HCEC 1CT (cell line): ENCODE data around the gene SCYL1.
A peak's percentile ranks its signal among the peaks of the same experiment; 100 is the strongest.
"Not testable (repeated sequence)": the region's sequence is repeated elsewhere in the genome, so short reads cannot be mapped to it uniquely, and the experiment has no call there.

Experiments used
- DNase-seq: peaks from one replicate; pipeline ENCODE4 v3.0.0-alpha.2; 2017

The SCYL1 gene

DNA sequence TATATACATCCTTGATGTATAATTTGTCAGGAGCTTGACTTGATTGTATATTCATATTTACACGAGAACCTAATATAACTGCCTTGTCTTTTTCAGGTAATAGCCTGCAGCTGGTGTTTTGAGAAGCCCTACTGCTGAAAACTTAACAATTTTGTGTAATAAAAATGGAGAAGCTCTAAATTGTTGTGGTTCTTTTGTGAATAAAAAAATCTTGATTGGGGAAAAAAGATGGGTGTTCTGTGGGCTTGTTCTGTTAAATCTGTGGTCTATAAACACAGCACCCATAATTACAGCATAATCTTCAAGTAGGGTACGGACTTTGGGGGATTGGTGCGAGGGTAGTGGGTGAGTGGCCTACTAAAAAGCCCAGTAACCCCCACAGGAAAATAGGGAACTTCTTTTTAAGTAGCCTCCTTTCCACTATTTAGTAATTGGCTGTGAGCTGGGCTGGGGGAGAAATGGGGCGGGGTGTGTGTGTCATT is 18.6 kb upstream of the SCYL1 start:
- peak; percentile 57 for DNase-seq

DNA sequence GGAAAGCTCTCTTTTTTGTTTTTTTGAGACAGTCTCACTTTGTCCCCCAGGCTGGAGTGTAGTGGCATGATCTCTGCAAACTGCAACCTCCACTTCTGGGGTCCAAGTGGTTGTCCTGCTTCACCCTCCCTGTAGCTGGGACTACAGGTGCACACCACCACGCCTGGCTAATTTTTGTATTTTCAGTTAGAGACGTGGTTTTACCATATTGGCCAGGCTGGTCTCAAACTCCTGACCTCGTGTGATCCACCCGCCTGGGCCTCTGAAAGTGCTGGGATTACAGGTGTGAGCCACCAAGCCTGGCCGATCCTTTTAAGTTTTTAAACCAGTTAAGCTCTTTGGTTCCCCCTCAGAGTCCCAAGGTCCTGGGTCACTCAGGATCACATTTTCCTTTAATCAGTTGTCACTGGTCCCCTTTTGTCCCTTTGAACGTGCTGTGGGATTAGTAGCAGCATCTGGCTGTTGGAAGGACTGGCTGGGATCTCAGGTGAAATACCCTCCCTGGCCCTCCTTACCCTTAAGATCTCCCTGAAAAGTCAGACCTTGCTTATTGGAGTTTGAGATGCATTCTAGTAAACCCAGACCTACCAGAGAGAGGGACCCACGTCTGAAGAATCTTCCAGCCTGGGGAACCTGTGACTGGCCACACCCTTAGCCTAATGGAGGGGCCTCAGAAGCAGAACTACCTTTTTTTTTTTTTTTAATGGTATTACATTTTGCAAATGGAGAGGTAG is 17.9 kb upstream of the SCYL1 start:
- peak; percentile 92 for DNase-seq

DNA sequence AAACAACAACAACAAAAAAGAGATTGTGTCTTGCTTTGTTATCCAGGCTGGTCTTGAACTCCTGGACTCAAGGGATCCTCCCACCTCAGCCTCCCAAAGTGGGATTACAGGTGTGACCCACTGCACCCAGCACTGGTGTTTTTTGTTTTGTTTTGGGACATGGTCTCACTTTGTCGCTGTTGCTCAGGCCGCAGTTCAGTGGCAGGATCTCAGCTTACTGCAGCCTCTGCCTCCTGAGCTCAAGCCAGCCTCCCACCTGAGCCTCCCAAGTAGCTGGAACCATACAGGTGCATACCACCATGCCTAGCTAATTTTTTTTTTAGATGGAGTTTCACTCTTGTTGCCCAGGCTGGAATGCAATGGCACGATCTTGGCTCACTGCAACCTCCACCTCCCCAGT is 12.6 kb upstream of the SCYL1 start:
- not testable (repeated sequence) for DNase-seq

DNA sequence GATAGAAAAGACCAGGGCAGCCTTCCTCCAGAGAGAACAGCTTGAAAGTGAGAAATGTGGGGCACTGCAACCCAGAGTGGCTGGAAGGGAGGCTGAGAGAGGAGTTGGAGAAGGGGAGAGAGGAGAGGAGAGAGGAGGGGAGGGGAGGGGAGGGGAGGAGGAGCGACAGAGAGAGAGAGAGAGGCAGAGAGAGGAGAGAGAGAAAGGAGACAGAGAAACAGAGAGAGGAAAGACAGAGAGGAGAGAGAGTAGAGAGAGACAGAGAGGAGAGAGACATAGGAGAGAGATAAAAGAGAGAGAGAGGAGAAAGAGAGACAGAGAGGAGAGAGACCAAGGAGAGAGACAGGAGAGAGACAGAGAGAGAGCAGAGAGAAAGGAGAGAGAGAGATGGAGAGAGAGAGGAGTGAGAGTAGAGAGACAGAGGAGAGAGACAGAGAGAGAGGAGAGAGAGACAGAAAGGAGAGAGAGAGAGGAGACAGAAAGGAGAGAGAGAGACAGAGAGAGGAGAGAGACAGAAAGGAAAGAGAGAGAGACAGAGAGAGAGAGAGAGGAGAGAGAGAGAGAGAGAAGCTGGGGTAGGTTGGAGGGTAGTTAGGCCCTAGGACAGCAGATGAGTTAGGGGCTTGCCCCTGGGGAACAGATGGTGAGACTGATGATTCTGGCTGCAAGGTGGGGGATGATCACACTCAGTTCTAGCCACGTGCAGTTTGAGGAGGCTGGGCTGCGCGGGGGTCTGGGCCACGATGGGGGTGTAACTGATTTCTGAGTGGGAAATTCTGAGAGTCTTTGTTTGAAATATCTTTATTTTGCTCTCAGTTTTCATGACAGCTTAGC is 8.5 kb upstream of the SCYL1 start:
- no peak for DNase-seq

DNA sequence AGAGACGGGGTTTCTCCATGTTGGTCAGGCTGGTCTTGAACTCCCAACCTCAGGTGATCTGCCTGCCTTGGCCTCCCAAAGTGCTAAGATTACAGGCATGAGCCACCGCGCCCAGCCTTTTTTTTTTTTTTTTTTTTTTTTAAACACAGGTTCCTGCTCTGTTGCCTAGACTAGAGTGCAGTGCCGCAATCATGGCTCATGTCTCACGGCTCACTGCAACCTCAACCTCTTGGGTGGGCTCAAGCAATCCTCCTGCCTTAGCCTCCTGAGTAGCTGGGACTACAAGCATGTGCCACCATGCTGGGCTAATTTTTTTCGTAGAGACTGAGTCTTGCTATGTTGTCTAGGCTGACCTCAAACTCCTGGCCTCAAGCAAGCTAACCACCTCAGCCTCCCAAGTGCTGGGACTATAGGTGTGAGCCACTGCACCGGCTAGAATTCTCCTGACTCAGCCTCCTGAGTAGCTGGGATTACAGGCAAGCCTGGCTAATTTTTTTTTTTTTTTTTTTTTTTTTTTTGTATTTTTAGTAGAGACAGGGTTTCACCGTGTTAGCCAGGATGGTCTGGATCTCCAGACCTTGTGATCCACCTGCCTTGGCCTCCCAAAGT is 5.8 kb upstream of the SCYL1 start:
- DNase-seq: not testable (repeated sequence)

DNA sequence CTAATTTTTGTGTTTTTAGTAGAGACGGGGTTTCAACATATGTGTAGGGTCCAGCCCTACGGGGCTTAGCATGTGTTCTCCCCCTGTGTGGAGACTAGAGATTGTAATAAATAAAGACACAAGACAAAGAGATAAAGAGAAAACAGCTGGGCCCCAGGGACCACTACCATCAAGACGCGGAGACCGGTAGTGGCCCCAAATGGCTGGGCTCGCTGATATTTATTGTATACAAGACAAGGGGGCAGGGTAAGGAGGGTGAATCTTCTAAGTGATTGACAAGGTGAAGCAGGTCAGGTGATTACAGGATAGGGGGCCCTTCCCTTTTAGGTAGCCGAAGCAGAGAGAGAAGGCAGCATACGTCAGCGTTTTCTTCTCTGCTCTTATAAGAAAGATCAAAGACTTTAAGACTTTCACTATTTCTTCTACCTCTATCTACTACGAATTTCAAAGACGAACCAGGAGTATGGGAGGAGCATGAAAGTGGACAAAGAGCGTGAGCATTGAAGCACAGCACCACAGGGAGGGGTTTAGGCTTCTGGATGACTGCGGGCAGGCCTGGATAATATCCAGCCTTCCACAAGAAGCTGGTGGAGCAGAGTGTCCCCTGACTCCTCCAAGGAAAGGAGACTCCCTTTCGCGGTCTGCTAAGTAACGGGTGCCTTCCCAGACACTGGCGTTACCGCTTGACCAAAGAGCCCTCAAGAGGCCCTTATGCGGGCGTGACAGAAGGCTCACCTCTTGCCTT is 2.9 kb upstream of the SCYL1 start:
- DNase-seq: not testable (repeated sequence)

DNA sequence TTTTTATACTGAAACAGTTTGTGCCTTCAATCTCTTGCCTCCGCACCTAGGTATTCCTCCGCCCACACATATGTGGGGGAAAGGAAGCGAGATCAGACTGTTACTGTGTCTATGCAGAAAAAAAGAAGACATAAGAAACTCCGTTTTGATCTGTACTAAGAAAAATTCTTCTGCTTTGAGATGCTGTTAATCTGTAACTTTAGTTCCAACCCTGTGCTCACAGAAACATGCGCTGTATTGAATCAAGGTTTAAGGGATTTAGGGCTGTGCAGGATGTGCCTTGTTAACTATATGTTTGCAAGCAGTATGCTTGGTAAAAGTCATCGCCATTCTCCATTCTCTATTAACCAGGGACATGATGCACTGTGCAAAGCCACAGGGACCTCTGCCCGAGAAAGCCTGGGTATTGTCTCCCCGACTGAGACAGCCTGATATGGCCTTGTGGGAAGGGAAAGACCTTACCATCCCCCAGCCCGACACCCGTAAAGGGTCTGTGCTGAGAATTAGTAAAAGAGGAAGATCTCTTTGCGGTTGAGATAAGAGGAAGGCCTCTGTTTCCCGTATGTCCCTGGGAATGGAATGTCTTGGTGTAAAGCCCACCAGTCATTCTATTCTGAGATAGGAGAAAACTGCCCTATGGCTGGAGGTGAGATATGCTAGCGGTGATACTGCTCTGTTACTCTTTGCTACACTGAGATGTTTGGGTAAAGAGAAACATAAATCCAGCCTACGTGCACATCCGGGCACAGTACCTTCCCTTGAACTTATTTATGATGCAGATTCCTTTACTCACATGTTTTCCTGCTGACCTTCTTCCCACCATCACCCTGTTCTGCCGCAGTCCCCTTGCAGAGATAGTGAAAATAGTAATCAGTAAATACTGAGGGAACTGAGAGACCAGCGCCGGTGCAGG is 1.9 kb upstream of the SCYL1 start:
- DNase-seq: not testable (repeated sequence)

DNA sequence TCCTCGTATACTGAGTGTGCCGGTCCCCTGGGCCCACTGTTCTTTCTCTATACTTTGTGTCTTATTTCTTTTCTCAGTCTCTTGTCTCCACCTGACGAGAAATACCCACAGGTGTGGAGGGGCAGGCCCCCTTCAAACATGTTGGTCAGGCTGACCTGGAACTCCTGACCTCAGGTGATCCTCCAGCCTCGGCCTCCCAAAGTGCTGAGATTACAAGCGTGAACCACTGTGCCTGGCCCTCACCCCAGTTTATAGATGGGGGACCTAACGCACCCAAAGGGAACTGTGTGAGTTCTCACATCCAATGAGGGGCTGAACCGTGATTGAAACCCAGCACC is 1.3 kb upstream of the SCYL1 start:
- DNase-seq: not testable (repeated sequence)

DNA sequence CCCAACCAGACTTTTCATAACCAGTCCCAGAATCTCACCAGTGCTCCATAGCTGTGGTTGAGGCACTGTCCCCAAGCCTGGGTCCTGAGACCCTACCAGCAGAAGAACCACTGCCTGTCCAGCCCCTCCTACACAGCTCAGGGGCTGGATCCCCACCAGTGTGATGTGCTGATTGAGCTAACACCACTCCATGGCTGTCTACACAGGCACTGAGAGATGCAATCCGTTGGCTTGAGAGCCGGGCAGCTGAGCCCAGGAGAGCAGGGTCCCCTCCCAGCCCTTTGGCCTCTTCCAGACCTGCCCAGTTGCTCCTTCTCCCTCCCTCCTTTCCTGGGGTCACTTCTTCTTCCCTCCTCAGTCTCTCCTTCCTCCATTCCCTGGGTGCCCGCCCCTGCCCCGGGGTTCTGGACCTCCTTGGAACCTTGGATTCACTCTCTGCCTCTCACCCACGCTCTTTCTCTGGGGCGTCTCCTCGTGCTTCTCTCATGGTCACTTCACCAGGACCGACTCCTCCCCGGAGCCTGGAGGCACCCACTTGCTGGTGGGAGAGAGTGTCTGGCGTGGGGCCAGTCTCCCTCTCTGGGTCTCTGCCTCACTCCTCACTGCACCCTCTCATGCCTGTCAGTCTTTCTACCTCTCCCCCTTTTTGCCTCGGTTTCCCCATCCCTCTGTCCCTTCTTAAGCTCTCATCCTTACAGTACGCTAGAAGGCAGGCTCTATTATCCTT is 706 bp upstream of the SCYL1 start:
- no peak for DNase-seq

DNA sequence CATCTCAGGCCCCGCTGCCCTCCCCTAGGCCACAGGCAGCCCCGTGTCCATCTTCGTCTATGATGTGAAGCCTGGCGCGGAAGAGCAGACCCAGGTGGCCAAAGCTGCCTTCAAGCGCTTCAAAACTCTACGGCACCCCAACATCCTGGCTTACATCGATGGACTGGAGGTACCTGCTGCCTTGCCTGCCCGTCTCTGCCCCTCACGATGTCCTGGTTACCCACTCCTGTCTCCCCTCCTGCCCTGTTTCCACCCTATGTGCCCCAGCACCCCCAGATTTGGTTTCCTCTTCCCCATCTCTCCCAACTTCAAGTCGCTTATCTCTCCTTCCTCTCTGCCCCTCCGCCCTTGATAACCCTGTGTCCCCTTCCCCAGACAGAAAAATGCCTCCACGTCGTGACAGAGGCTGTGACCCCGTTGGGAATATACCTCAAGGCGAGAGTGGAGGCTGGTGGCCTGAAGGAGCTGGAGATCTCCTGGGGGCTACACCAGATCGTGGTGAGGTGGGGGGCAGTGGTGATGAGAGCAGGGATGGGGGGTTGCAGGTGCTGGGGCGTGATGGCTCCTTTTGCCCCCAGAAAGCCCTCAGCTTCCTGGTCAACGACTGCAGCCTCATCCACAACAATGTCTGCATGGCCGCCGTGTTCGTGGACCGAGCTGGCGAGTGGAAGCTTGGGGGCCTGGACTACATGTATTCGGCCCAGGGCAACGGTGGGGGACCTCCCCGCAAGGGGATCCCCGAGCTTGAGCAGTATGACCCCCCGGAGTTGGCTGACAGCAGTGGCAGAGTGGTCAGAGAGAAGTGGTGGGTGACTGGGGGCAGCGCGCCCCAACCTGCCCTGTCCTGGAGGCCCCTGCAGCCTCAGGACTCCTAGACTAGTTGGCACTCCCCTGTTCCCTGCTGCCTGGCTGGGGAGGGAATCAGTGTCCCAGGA is 930 bp downstream of the SCYL1 start:
- DNase-seq: peak; percentile 7

DNA sequence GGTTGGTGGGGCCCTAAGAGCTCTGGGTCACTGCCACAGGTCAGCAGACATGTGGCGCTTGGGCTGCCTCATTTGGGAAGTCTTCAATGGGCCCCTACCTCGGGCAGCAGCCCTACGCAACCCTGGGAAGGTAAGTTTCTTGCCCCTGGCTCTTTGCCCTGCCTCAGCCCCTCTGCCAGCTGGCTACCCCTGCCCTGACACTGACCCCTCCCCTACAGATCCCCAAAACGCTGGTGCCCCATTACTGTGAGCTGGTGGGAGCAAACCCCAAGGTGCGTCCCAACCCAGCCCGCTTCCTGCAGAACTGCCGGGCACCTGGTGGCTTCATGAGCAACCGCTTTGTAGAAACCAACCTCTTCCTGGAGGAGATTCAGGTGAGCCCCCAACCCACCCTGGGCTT is 1.9 kb downstream of the SCYL1 start:
- no peak for DNase-seq

DNA sequence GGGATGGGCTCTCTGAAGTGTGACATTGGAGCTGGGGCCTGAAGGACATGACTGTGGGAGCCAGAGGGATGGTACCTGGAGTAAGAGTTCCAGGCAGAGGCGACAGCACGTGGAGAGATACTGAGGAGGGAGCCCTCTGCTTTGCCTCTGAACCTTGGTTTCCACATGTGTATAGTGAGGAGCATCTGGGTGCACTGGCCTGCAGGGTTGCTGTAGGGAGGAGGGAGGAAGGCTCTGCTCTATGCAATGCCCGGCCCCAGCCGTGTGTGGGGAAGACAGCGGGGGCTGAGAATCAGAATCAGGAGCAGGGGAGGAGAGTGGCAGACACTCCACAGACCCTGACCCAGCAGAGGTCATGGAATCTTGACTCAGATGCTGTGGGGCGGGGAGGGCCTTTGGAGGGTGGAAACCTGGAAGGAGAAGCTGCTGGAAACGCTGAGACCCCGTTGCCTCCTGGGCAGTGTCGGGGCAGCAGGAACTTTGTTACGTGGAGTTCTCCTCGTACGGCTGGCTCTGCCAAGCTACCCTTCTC is 4.0 kb downstream of the SCYL1 start:
- DNase-seq: no peak

DNA sequence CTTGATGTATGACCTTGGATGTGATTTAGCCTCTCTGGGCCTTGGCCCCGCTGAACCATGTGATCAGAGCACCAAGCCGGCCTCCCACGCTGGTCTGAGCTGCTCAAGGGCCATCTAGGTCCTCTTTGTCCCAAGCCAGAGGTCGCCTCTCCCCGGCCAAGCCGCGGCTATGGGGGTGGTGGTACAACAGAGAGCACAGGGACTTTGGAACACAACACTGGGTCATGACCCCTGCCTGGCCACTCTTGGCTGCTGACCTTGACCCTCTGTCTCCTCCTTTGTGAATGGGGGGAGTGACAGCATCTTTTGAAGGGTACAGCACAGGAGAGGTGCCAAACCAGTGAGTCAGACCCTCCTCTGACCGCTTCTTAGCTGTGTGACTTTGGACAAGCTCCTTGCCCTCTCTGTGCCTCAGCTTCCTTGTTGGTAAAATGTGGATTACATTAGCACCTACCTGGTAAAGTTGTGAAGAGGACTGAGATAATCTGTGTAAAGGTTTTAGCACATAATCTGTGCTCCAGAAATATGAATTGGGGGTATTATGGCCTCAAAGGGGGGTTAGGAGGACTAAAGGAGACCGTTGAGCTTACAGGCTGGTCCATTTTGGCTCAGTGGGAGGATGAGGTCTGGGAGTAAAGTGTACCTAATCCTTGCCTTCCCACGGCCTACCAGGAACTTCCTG is 4.7 kb downstream of the SCYL1 start:
- no peak for DNase-seq

DNA sequence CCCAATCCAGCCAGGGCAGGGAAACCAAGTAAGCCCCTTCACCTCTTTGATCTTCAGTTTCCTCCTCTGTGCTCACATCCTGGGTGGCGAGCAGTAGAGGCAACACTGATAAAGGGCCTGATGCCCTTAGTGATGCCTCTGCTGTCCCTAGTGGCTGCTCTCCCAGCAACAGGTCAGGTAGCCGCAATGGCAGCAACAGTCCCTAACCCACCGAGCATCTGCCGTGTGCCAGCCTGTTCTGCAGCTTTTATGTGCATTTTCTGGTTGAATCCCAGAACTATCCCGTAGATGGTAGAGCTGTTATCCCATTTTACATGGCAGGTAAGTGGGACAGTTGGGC is 5.2 kb downstream of the SCYL1 start:
- DNase-seq: no peak

DNA sequence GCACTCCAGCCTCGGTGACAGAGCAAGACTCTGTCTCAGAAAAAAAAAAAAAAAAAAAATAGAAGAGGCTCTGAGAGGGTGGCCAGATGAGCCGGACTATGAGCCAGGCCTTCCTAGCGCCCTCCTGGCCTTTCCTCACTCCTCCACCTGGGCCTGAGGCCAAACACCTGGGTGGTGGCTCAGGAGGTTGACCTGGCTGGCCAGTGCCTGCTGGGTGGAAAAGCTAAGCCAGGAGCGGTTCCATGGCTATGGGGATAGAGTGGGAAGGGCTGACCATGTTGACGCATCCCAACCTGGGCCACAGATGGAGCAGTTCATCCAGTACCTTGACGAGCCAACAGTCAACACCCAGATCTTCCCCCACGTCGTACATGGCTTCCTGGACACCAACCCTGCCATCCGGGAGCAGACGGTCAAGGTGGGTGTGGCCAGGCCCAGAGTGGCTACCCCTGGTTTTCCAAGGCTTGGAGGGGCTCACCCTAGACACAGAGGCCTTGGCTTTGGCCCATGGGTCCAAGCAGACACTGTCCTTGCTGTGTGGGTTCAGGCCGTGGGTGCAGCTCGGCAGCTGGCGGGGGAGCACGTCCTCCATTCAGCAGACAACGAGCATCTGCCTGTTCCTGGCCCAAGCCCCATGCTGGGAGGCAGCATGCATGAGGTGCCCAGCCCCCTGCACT is 7.6 kb downstream of the SCYL1 start:
- no peak for DNase-seq

DNA sequence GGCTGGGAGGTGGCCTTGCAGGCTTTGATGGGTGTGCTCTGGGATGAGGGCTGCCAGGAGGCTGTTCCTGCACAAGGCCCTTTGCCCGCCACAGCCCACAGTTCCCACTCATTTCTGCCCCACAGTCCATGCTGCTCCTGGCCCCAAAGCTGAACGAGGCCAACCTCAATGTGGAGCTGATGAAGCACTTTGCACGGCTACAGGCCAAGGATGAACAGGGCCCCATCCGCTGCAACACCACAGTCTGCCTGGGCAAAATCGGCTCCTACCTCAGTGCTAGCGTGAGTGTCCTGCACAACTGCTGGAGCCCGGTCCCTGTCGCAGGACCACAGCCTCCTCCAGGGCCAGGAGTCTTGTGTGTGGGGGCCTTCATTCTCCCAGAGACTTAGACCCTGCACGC is 10.2 kb downstream of the SCYL1 start:
- no peak for DNase-seq

DNA sequence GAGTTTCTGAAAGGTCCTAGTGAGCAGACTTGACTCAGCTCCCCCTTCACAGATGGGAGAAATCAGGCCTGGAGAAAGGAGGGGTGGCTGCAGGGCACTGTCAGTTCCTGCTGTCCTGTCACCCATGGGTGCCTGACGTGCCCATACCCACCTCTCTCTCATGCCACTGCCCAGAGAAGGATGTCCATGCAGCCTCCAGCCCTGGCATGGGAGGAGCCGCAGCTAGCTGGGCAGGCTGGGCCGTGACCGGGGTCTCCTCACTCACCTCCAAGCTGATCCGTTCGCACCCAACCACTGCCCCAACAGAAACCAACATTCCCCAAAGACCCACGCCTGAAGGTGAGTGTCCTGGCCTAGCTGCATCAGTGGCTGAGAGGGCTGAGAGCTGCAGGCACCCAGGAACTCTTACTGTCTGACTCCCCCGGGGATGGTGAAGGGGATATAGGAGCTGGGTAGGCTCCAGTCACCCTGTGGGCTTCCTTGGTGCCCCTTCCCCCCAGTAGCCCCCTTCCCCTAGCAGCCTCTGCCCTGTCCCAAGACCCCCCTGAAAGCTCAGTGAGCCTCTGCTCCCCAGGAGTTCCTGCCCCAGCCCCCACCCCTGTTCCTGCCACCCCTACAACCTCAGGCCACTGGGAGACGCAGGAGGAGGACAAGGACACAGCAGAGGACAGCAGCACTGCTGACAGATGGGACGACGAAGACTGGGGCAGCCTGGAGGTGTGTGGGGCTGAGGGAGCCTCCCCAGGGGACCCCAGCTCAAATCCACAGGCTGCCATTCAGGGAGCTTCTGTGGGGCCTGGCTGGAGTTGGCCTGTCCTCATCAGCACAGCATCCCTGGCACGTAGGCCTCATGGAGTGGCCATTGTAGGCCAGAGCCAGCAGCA is 11.8 kb downstream of the SCYL1 start:
- DNase-seq: no peak

DNA sequence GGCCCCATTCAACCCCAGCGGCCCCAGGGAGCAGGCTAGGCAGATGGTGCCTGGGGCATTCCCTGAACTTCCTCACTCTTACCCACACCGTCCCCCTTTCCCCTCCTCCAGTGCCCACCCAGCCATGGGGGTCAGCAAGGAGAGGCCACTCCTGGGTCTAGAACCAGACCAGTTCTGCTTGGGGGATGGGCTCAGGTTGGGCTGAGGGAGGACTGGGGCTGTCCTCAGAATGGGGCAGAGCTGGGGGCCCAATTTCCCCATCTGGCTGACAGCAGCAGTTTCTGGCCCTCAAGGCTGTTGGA is 12.4 kb downstream of the SCYL1 start:
- DNase-seq: no peak
